Fibroblast of skin of left biceps (primary cell): ENCODE results near the gene PFDN1.

Source experiments
- DNase-seq, 2 experiments: peaks; one replicate each; pipeline ENCODE4 v3.0.0-alpha.2; 2013; ENCODE audit warnings: low read depth in 2 of 2

The PFDN1 gene

GRCh38 chr5:140328036-140328764, 25.3 kb upstream of the PFDN1 start:
- DNase-seq, result no peak

GRCh38 chr5:140327589-140327988, 24.7 kb upstream of the PFDN1 start:
- DNase-seq, result no peak

GRCh38 chr5:140325486-140325885, 22.6 kb upstream of the PFDN1 start:
- no peak for DNase-seq

GRCh38 chr5:140324617-140325241, 21.8 kb upstream of the PFDN1 start:
- no peak for DNase-seq

- DNase-seq, result no peak
Observed at GRCh38 chr5:140324041-140324600, 21.2 kb upstream of the PFDN1 start.

- peak; percentile 81 to 83 for DNase-seq
Observed at GRCh38 chr5:140322751-140323731, 20.1 kb upstream of the PFDN1 start.

- no peak for DNase-seq
Observed at GRCh38 chr5:140321796-140322195, 18.9 kb upstream of the PFDN1 start.

- no peak for DNase-seq
Observed at GRCh38 chr5:140319833-140320232, 16.9 kb upstream of the PFDN1 start.

- no peak for DNase-seq
Observed at GRCh38 chr5:140318792-140319191, 15.9 kb upstream of the PFDN1 start.

- DNase-seq, result no peak
Observed at GRCh38 chr5:140317859-140318258, 15.0 kb upstream of the PFDN1 start.

- DNase-seq, result no peak
Observed at GRCh38 chr5:140312791-140313189, 9.9 kb upstream of the PFDN1 start.

- DNase-seq, result peak; percentile 60 to 66
Observed at GRCh38 chr5:140312067-140312790, 9.3 kb upstream of the PFDN1 start.

GRCh38 chr5:140311011-140311467, 8.1 kb upstream of the PFDN1 start:
- DNase-seq, result no peak

GRCh38 chr5:140310434-140310833, 7.5 kb upstream of the PFDN1 start:
- DNase-seq, result no peak

- no peak for DNase-seq
Observed at GRCh38 chr5:140309706-140310249, 6.9 kb upstream of the PFDN1 start.

GRCh38 chr5:140305471-140305870, 2.6 kb upstream of the PFDN1 start:
- no peak for DNase-seq

GRCh38 chr5:140303966-140304365, 1.1 kb upstream of the PFDN1 start:
- DNase-seq, result no peak

GRCh38 chr5:140301136-140301535, 1.8 kb downstream of the PFDN1 start:
- no peak for DNase-seq

- no peak for DNase-seq
Observed at GRCh38 chr5:140299056-140299455, 3.8 kb downstream of the PFDN1 start.

GRCh38 chr5:140298183-140298601, 4.7 kb downstream of the PFDN1 start:
- DNase-seq, result peak; percentile 53 to 66

- DNase-seq, result no peak
Observed at GRCh38 chr5:140297283-140297682, 5.6 kb downstream of the PFDN1 start.
